Loucy (cell line): Measurements from ENCODE around the gene SLC16A10.

Experiments
- CTCF ChIP-seq: fragments of 200-600 bp; sonication (generic); conservative IDR thresholded peaks from 2 replicates; pipeline ENCODE4 v1.5.1; 2014; ENCODE audit warnings: mild to moderate bottlenecking, antibody characterized with exemption, low read length
- EZH2phosphoT487 ChIP-seq: fragments of 200-600 bp; IDR thresholded peaks from 2 replicates; pipeline ENCODE4 v1.6.1; 2018; ENCODE audit warnings: antibody characterized with exemption, mild to moderate bottlenecking, moderate library complexity, borderline replicate concordance

- TF ChIP-seq EZH2phosphoT487 (no peak), CTCF (no peak)
Observed at GRCh38 chr6:111177131-111177530, 89.8 kb downstream of the SLC16A10 start.
